H1 (cell line): Measurements from ENCODE around the gene NMT1. TPM values are rescaled to one million over a fixed set of nuclear protein-coding genes. Genes with fewer than 3 reads are reported as not detected.

ENCODE experiments used
- CTCF ChIA-PET: fragments of 300-600 bp; sonication (Branson Sonifier 250); formaldehyde crosslinking; loops from one replicate; lab custom pipeline; 2021; ENCODE audit not compliant: partially characterized antibody; lab: Charles Lee
- POLR2A ChIA-PET: fragments of 300-600 bp; sonication (Branson Sonifier 250); formaldehyde crosslinking; loops from one replicate; lab custom pipeline; 2021; ENCODE audit warnings: inconsistent platforms; ENCODE audit not compliant: partially characterized antibody; lab: Charles Lee
- DNase-seq, 2 experiments: peaks; one replicate each; pipeline versions ENCODE4 v3.0.0 to v3.0.0-alpha.2; 2010 to 2022; ENCODE audit warnings: low spot score in 2 of 2, low read depth in 1 of 2, mixed read lengths in 1 of 2
- FAIRE-seq: peaks from 2 replicates; lab custom pipeline; 2011; peaks lifted over from hg19 to GRCh38; lab: Jason Lieb, UNC
- H2AFZ ChIP-seq: 2 replicates; pipeline ENCODE4 v1.8.1; 2012; ENCODE audit warnings: low read length, inconsistent platforms
- H2AK5ac ChIP-seq: 2 replicates; pipeline ENCODE4 v1.6.1; 2013; ENCODE audit warnings: low read depth, low read length
- H2BK120ac ChIP-seq: replicated peaks from 2 replicates; pipeline ENCODE3; 2013; ENCODE audit warnings: low read depth, low read length, inconsistent platforms
- H2BK12ac ChIP-seq: 2 replicates; pipeline ENCODE4 v1.6.1; 2013; ENCODE audit warnings: low read depth, low read length
- H2BK15ac ChIP-seq: 2 replicates; pipeline ENCODE4 v1.6.1; 2013; ENCODE audit warnings: low read length
- H2BK20ac ChIP-seq: 2 replicates; pipeline ENCODE4 v1.6.1; 2013; ENCODE audit warnings: low read length
- H2BK5ac ChIP-seq: 2 replicates; pipeline ENCODE4 v1.6.1; 2013; ENCODE audit warnings: low read depth, low read length
- H3K14ac ChIP-seq: 2 replicates; pipeline ENCODE4 v1.6.1; 2013; ENCODE audit warnings: inconsistent platforms; ENCODE audit not compliant: insufficient read length
- H3K18ac ChIP-seq: 2 replicates; pipeline ENCODE4 v1.6.1; 2013; ENCODE audit warnings: low read length; ENCODE audit errors: extremely low read depth
- H3K23ac ChIP-seq: 2 replicates; pipeline ENCODE4 v1.6.1; 2013; ENCODE audit warnings: inconsistent platforms; ENCODE audit not compliant: insufficient read length
- H3K23me2 ChIP-seq: 2 replicates; pipeline ENCODE4 v1.6.1; 2013; ENCODE audit warnings: low read depth, low read length
- H3K27ac ChIP-seq: 2 replicates; pipeline ENCODE4 v1.6.1; 2011; ENCODE audit warnings: low read depth, low read length, inconsistent platforms
- H3K27me3 ChIP-seq, 4 experiments: replicated peaks in 1 of 4; 1 replicate in 1 of 4; 2 replicates in 3 of 4; pipeline versions ENCODE4 v1.6.1 to v1.8.1; 2011 to 2013; ENCODE audit warnings: low read length in 3 of 4, mild to moderate bottlenecking in 3 of 4, inconsistent platforms in 2 of 4, mixed read lengths in 2 of 4, moderate library complexity in 1 of 4; ENCODE audit not compliant: control insufficient read depth in 3 of 4, insufficient read depth in 3 of 4; ENCODE audit errors: extremely low read depth in 1 of 4
- H3K36me3 ChIP-seq, 4 experiments: 2 replicates each; pipeline versions ENCODE4 v1.6.1 to v1.8.1; 2011 to 2013; ENCODE audit warnings: mild to moderate bottlenecking in 4 of 4, low read length in 3 of 4, moderate library complexity in 2 of 4, control low read depth in 1 of 4, inconsistent platforms in 1 of 4; ENCODE audit not compliant: insufficient read depth in 4 of 4, control insufficient read depth in 2 of 4
- H3K4ac ChIP-seq: replicated peaks from 2 replicates; pipeline ENCODE3; 2013; ENCODE audit warnings: low read length, low read depth, mixed read lengths, inconsistent platforms; ENCODE audit not compliant: insufficient read length
- H3K4me1 ChIP-seq, 4 experiments: replicated peaks in 1 of 4; 1 replicate in 1 of 4; 2 replicates in 3 of 4; pipeline versions ENCODE4 v1.6.1 to v1.8.1; 2011 to 2013; ENCODE audit warnings: low read length in 3 of 4, inconsistent platforms in 2 of 4, mixed read lengths in 1 of 4; ENCODE audit not compliant: insufficient read depth in 4 of 4, control insufficient read depth in 3 of 4
- H3K4me2 ChIP-seq, 2 experiments: 2 replicates each; pipeline versions ENCODE4 v1.6.1 to v1.8.1; 2011 to 2013; ENCODE audit warnings: low read depth in 2 of 2, low read length in 2 of 2, control low read depth in 1 of 2, inconsistent platforms in 1 of 2, mild to moderate bottlenecking in 1 of 2; ENCODE audit not compliant: insufficient read depth in 1 of 2
- H3K4me3 ChIP-seq, 4 experiments: fragments of 200-600, 300-600 bp in 1 of 4; sonication (generic), shearing (Covaris generic), sonication (Bioruptor Twin) in 1 of 4; 2 replicates each; pipeline versions ENCODE4 v1.5.1 to v1.8.1; 2011 to 2016; ENCODE audit warnings: low read length in 4 of 4, low read depth in 3 of 4, control low read depth in 2 of 4, inconsistent platforms in 2 of 4, mild to moderate bottlenecking in 2 of 4, mixed read lengths in 1 of 4, moderate library complexity in 1 of 4; ENCODE audit not compliant: insufficient read depth in 2 of 4; ENCODE audit errors: extremely low read depth in 1 of 4
- H3K56ac ChIP-seq: replicated peaks from 2 replicates; pipeline ENCODE3; 2013; ENCODE audit warnings: low read depth, mild to moderate bottlenecking, mixed read lengths, low read length, inconsistent platforms; ENCODE audit not compliant: insufficient read length
- H3K79me1 ChIP-seq: 2 replicates; pipeline ENCODE4 v1.6.1; 2013; ENCODE audit warnings: low read depth, low read length, control low read depth
- H3K79me2 ChIP-seq, 2 experiments: 2 replicates each; pipeline versions ENCODE4 v1.6.1 to v1.8.1; 2012 to 2013; ENCODE audit warnings: low read length in 2 of 2, mild to moderate bottlenecking in 2 of 2, inconsistent platforms in 1 of 2; ENCODE audit not compliant: insufficient read depth in 2 of 2, control insufficient read depth in 1 of 2
- H3K9ac ChIP-seq, 4 experiments: replicated peaks in 1 of 4; 1 replicate in 1 of 4; 2 replicates in 3 of 4; pipeline versions ENCODE4 v1.6.1 to v1.8.1; 2011 to 2013; ENCODE audit warnings: low read depth in 3 of 4, low read length in 3 of 4, control low read depth in 2 of 4, mild to moderate bottlenecking in 2 of 4, moderate library complexity in 2 of 4, inconsistent platforms in 1 of 4; ENCODE audit errors: extremely low read depth in 1 of 4
- H3K9me3 ChIP-seq, 2 experiments: 2 replicates each; pipeline versions ENCODE4 v1.6.1 to v1.8.1; 2012 to 2013; ENCODE audit warnings: mild to moderate bottlenecking in 2 of 2, moderate library complexity in 2 of 2, control low read depth in 1 of 2, inconsistent platforms in 1 of 2, low read depth in 1 of 2, low read length in 1 of 2, mixed read lengths in 1 of 2; ENCODE audit not compliant: insufficient read depth in 2 of 2
- H4K20me1 ChIP-seq, 2 experiments: replicated peaks in 1 of 2; 2 replicates each; pipeline versions ENCODE3 to v1.8.1; 2011 to 2013; ENCODE audit warnings: inconsistent platforms in 2 of 2, low read length in 2 of 2, mild to moderate bottlenecking in 1 of 2; ENCODE audit not compliant: insufficient read depth in 2 of 2, control insufficient read depth in 1 of 2
- H4K5ac ChIP-seq: 2 replicates; pipeline ENCODE4 v1.6.1; 2013; ENCODE audit warnings: low read length, low read depth, mixed read lengths, inconsistent platforms; ENCODE audit not compliant: insufficient read length
- H4K8ac ChIP-seq: 2 replicates; pipeline ENCODE4 v1.8.0; 2013; ENCODE audit warnings: mild to moderate bottlenecking, moderate library complexity, low read length, inconsistent platforms; ENCODE audit not compliant: insufficient read depth; ENCODE audit errors: extremely low read depth
- H4K91ac ChIP-seq: replicated peaks from 2 replicates; pipeline ENCODE3; 2013; ENCODE audit warnings: low read length, mixed read lengths, inconsistent platforms; ENCODE audit not compliant: insufficient read length
- CREB1 ChIP-seq: IDR thresholded peaks from 2 replicates; pipeline ENCODE4 v1.6.1; 2012; ENCODE audit warnings: inconsistent platforms
- HDAC2 ChIP-seq, 2 experiments: fragments of 300-600 bp in 1 of 2; sonication (generic) in 1 of 2; IDR thresholded peaks; 2 replicates each; pipeline ENCODE4 v1.6.1; 2011 to 2012; ENCODE audit warnings: low read depth in 2 of 2, low read length in 2 of 2, mild to moderate bottlenecking in 2 of 2, moderate library complexity in 2 of 2, borderline replicate concordance in 1 of 2, inconsistent platforms in 1 of 2
- NANOG ChIP-seq: IDR thresholded peaks from 2 replicates; pipeline ENCODE4 v1.6.1; 2011; ENCODE audit warnings: low read length, low read depth, mild to moderate bottlenecking, inconsistent platforms; ENCODE audit not compliant: insufficient read depth, poor library complexity, severe bottlenecking
- POLR2A ChIP-seq, 2 experiments: IDR thresholded peaks; 1 replicate in 1 of 2; 2 replicates in 1 of 2; pipeline ENCODE4 v1.6.1; 2011; ENCODE audit warnings: low read depth in 2 of 2, low read length in 2 of 2, mild to moderate bottlenecking in 2 of 2; ENCODE audit errors: control extremely low read depth in 1 of 2
- RFX5 ChIP-seq: IDR thresholded peaks from 2 replicates; pipeline ENCODE4 v1.6.1; 2011; ENCODE audit warnings: low read depth, low read length, improper control_type of control experiment, borderline replicate concordance
- RNF2 ChIP-seq: fragments of 200-900, 300-1000 bp; sonication (generic); IDR thresholded peaks from 2 replicates; pipeline ENCODE4 v1.7.1; 2016; ENCODE audit warnings: borderline replicate concordance, low read depth, mild to moderate bottlenecking, antibody characterized with exemption, low read length; ENCODE audit not compliant: poor library complexity, severe bottlenecking; ENCODE audit errors: missing control alignments
- SIN3A ChIP-seq, 2 experiments: IDR thresholded peaks in 1 of 2; conservative IDR thresholded peaks in 1 of 2; 2 replicates each; pipeline ENCODE4 v1.6.1; 2011 to 2012; ENCODE audit warnings: low read length in 2 of 2, improper control_type of control experiment in 1 of 2, low read depth in 1 of 2, mild to moderate bottlenecking in 1 of 2
- TAF1 ChIP-seq: IDR thresholded peaks from 2 replicates; pipeline ENCODE4 v1.6.1; 2011; ENCODE audit warnings: mild to moderate bottlenecking, low read depth, low read length
- TBP ChIP-seq: IDR thresholded peaks from 2 replicates; pipeline ENCODE4 v1.6.1; 2011; ENCODE audit warnings: low read depth, low read length, improper control_type of control experiment
- YY1 ChIP-seq: IDR thresholded peaks from 2 replicates; pipeline ENCODE4 v1.6.1; 2011; ENCODE audit warnings: low read depth, mild to moderate bottlenecking, low read length
- ZNF274 ChIP-seq: IDR thresholded peaks from 2 replicates; pipeline ENCODE4 v1.7.0; 2012; ENCODE audit warnings: low read length, borderline replicate concordance; ENCODE audit errors: extremely low read depth
- WGBS, 2 experiments: shearing (Covaris generic) in 1 of 2; methylation state at CpG; one replicate each; pipeline versions ENCODE4 v1.1.6 to v1.1.7; 2013 to 2015; ENCODE audit warnings: low lambda C conversion rate in 2 of 2, mixed read lengths in 2 of 2, inconsistent platforms in 1 of 2, low coverage in 1 of 2, missing lambda C conversion rate in 1 of 2; ENCODE audit not compliant: insufficient replicate concordance in 2 of 2, insufficient coverage in 1 of 2, insufficient read length in 1 of 2; ENCODE audit errors: extremely low coverage in 1 of 2, missing lambda C conversion rate in 1 of 2; 5-methylcytosine and 5-hydroxymethylcytosine counted together
- polyA plus RNA-seq, 7 experiments: library from polyadenylated mRNA; depleted of rRNA in 3 of 7; stranded (reverse) in 5 of 7; unstranded in 2 of 7; fragments of >200 nt in 5 of 7; fragments of 200-250 nt in 2 of 7; gene quantifications; 1 replicate in 5 of 7; 2 replicates in 1 of 7; 4 replicates in 1 of 7; pipeline versions ENCODE4 v1.2.1 to v1.2.3, GENCODE V29; 2011 to 2013; ENCODE audit warnings: missing spikeins in 2 of 7, mixed read lengths in 2 of 7
- total RNA-seq: library from RNA; stranded (reverse); fragmentation: NEBNext Ultra II Directional; extraction: Animal tissue kit (Norgen Biotek cat#: 25700); gene quantifications from 2 replicates; pipeline ENCODE4 v1.2.1, GENCODE V29; 2021

Gene NMT1
- total and polyA plus RNA-seq, 2 of the 8 experiments (the other 6 are each of a cell fraction or from before 2014, with no cell fraction given) = 42.9 to 149 TPM

DNA sequence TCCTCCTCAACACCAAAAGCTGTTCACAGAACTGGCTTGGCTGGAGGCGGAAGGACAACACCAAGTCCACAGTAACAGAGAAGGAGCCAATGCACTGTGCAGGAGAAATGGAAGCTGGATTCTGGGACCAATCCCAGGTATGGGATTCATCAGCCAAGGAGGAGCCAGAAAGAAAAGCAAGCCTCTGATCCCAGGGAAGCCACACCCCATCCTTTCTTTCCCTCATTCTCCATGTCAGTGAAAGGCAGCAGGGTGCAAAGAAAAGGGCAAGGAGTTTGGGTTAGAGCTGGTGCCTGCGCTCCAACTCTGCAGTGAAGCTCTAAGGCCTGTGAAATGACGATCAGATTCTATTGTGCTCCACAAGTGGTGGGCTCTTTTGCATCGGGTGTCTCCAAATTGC lies 20.7 kb upstream of the NMT1 start:
- Histone ChIP-seq H3K27ac (no peak overlapping the region), H3K79me2 (peaks cover 0 to 19% of the 10 kb centered on the region in 2 experiments; a peak in 1 of 4 replicates), H4K20me1 (peaks cover 7 to 9% of the 10 kb centered on the region in 2 experiments), H3K9me3 (no peaks in the 10 kb centered on the region), H2BK12ac (no peak overlapping the region), H3K56ac (no peak overlapping the region), H3K79me1 (peaks cover 13% of the 10 kb centered on the region), H2BK15ac (no peak overlapping the region), H2BK20ac (no peak overlapping the region), H3K14ac (no peak overlapping the region), H2AK5ac (no peak overlapping the region), H4K91ac (no peak overlapping the region), H3K18ac (no peak overlapping the region), H3K4ac (no peak overlapping the region), H3K4me3 (peak overlapping the region in 1 of 4 experiments; percentile 20; a peak in 1 of 8 replicates), H2BK120ac (no peak overlapping the region), H2AFZ (no peak overlapping the region), H3K4me2 (peak overlapping the region; percentile 47 to 52), H2BK5ac (0 out of 2 replicates have a peak overlapping the region, but pooled peaks have one; percentile 60), H3K4me1 (peaks cover 4 to 11% (median 7%) of the 10 kb centered on the region in 4 experiments), H4K5ac (no peak overlapping the region), H4K8ac (no peak overlapping the region), H3K9ac (no peak overlapping the region), H3K23me2 (peaks cover 2% of the 10 kb centered on the region; the same call in 1 of the 2 replicates), H3K36me3 (no peaks in the 10 kb centered on the region; a peak in 1 of 8 replicates), H3K27me3 (no peaks in the 10 kb centered on the region), H3K23ac (no peak overlapping the region)
- CTCF ChIA-PET = interaction anchor here (0.6 to 14.2 kb wide), 6 partner anchors 20 to 356 kb away, joined by 3 to 120 read pairs (median 3); partner anchors contain the start of gene NMT1
- 52% methylated on average over 4 of the region's 4 CpGs; no CpG with 5 or more reads in 1 of the 2 experiments for WGBS, 2 experiments
- TF ChIP-seq ZNF274 = no peak
- TF ChIP-seq RNF2 = no peak
- TF ChIP-seq RFX5 = no peak
- TF ChIP-seq CREB1 = no peak
- TF ChIP-seq TBP = peak; percentile 34
- peak; percentile 63 for TF ChIP-seq TAF1
- 0 out of 4 replicates have a peak, but pooled peaks of 1 of the 2 experiments have one; percentile 57 for TF ChIP-seq HDAC2 (IDR thresholded peaks at IDR 0.05; ENCODE audit: borderline replicate concordance in 1 of 2, low read depth in 2 of 2, low read length in 2 of 2)
- no peak for TF ChIP-seq NANOG
- 0 out of 2 replicates have a peak, but pooled peaks have one; percentile 41 for TF ChIP-seq YY1
- 0 out of 3 replicates have a peak, but pooled peaks of 1 of the 2 experiments have one; percentile 30 for TF ChIP-seq POLR2A (IDR thresholded peaks at IDR 0.05; ENCODE audit: control extremely low read depth in 1 of 2, low read depth in 2 of 2, low read length in 2 of 2)
- TF ChIP-seq SIN3A (conservative IDR thresholded peaks at IDR 0.05 in 1 of 2, IDR thresholded peaks at IDR 0.05 in 1 of 2; ENCODE audit: low read depth in 1 of 2, low read length in 2 of 2) = 0 out of 4 replicates have a peak, but pooled peaks of 1 of the 2 experiments have one; percentile 17
- peak; percentile 99 for FAIRE-seq
- peak in 1 of 2 experiments; percentile 55 for DNase-seq
- POLR2A ChIA-PET = interaction anchor here (0.6 to 2.9 kb wide), 8 partner anchors 9 to 366 kb away, joined by 3 to 25 read pairs (median 3); partner anchors contain the start of gene DCAKD
